ENCODE measurements around the gene ELMO3. TPM values are rescaled to one million over a fixed set of nuclear protein-coding genes. Genes with fewer than 3 reads are reported as not detected.

Gene ELMO3, protein sequence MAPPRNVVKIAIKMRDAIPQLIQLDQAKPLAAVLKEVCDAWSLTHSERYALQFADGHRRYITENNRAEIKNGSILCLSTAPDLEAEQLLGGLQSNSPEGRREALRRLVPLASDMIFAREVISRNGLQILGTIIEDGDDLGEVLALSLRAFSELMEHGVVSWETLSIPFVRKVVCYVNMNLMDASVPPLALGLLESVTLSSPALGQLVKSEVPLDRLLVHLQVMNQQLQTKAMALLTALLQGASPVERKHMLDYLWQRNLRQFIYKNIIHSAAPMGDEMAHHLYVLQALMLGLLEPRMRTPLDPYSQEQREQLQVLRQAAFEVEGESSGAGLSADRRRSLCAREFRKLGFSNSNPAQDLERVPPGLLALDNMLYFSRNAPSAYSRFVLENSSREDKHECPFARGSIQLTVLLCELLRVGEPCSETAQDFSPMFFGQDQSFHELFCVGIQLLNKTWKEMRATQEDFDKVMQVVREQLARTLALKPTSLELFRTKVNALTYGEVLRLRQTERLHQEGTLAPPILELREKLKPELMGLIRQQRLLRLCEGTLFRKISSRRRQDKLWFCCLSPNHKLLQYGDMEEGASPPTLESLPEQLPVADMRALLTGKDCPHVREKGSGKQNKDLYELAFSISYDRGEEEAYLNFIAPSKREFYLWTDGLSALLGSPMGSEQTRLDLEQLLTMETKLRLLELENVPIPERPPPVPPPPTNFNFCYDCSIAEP
- total RNA-seq (2021), result 8.6 and 9.1 TPM in 2 replicates
- long read RNA-seq, transcript ELMO3-202 (20 exons, 2,531 nt), result major isoform, 11 of 25 reads
- long read RNA-seq, partial matches to known transcripts, result 4 of 25 reads
- long read RNA-seq, other reads (novel, unspliced or antisense), result 7 of 25 reads

DNA sequence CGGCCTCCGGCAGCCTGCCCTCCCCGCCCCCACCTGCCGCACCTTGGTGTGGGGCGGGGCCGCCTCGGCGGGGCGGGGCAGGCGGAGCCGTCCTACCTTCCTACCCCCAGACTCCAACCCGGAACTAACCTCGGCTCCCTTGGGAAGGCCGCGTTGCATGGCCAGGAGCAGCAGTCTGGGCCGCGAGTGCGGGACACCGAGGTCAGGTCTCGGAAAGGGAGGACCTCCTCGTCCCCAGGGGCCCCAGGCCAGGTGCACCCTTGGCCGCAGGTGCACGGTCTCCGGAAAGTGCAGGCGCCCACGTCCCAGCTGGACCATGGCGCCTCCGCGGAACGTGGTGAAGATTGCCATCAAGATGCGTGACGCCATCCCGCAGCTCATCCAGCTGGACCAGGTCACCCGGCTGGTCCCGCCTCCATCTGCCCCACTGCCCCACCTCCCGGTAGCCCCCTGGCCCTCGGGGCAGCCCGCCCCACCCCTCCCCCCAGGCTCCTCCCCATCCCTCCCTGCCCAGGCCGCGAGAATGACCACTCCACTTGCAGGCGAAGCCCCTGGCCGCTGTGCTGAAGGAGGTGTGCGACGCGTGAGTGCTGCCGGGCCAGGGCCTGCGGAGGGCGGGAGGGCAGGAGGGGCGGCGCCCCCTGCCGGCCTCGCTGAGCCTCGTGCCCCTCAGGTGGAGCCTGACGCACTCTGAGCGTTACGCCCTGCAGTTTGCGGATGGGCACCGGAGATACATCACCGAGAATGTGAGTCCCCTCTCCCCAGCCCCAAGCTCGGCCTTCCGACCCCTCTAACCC is at the start of gene ELMO3:
Gene ELMO3, plus strand, starts transcription at position 121 of the 797 bp plus-strand sequence. Its CDS starts 196 bp downstream, at position 317.
- WGBS (ENCODE audit: extremely low coverage, insufficient read length, low lambda C conversion rate), result no CpG with 5 or more reads among the region's 61 CpGs

More for the DNA sequence above, at the start of gene ELMO3:
- Histone ChIP-seq H3K23me2 (ENCODE audit: insufficient read length, low read depth, low read length, poor library complexity, severe bottlenecking) (no peaks in the 10 kb centered on the region), H3K4me2 (ENCODE audit: insufficient read depth, insufficient read length, low read length) (peak within 1 kb of the TSS; percentile 47), H4K8ac (replicated peaks; ENCODE audit: insufficient read length, low read depth, low read length) (no peak within 1 kb of the TSS), H3K79me2 (ENCODE audit: insufficient read depth, low read length) (no peaks in the 10 kb centered on the region), H2BK20ac (ENCODE audit: low read depth, low read length, poor library complexity, severe bottlenecking) (no peak within 1 kb of the TSS), H3K27ac (ENCODE audit: insufficient read length, low read depth, low read length) (no peak within 1 kb of the TSS), H3K9me3 (ENCODE audit: control insufficient read depth, low read depth, low read length) (no peaks in the 10 kb centered on the region), H2BK5ac (ENCODE audit: insufficient read length, low read length) (no peak within 1 kb of the TSS), H3K4ac (ENCODE audit: low read depth, low read length) (no peak within 1 kb of the TSS), H3K23ac (ENCODE audit: insufficient read length, low read depth, low read length) (no peak within 1 kb of the TSS), H2BK120ac (ENCODE audit: low read depth, low read length, poor library complexity, severe bottlenecking) (no peak within 1 kb of the TSS), H2BK12ac (ENCODE audit: insufficient read length, low read depth, low read length) (no peak within 1 kb of the TSS), H3K14ac (ENCODE audit: insufficient read depth, low read length) (no peak within 1 kb of the TSS), H3K9ac (ENCODE audit: extremely low read depth, insufficient read length, low read length) (no peak within 1 kb of the TSS), H3K79me1 (ENCODE audit: insufficient read depth, low read depth, low read length, poor library complexity, severe bottlenecking) (no peaks in the 10 kb centered on the region), H3K18ac (ENCODE audit: insufficient read length, low read depth, low read length) (no peak within 1 kb of the TSS), H3K4me1 (ENCODE audit: insufficient read depth, low read length) (no peaks in the 10 kb centered on the region), H2BK15ac (ENCODE audit: low read depth, low read length) (no peak within 1 kb of the TSS), H2AK5ac (ENCODE audit: insufficient read length, low read length) (no peak within 1 kb of the TSS), H3K56ac (ENCODE audit: insufficient read length, low read depth, low read length) (no peak within 1 kb of the TSS), H4K5ac (ENCODE audit: insufficient read length, low read depth, low read length) (no peak within 1 kb of the TSS), H2AFZ (ENCODE audit: low read length) (no peak within 1 kb of the TSS), H4K91ac (ENCODE audit: insufficient read length, low read depth, low read length) (no peak within 1 kb of the TSS), H3T11ph (ENCODE audit: low read length) (no peak within 1 kb of the TSS), H3K27me3 (ENCODE audit: insufficient read depth, low read length) (no peaks in the 10 kb centered on the region), H4K20me1 (ENCODE audit: control insufficient read depth, insufficient read depth, insufficient read length) (no peaks in the 10 kb centered on the region)
- TF ChIP-seq, protein P1, sequence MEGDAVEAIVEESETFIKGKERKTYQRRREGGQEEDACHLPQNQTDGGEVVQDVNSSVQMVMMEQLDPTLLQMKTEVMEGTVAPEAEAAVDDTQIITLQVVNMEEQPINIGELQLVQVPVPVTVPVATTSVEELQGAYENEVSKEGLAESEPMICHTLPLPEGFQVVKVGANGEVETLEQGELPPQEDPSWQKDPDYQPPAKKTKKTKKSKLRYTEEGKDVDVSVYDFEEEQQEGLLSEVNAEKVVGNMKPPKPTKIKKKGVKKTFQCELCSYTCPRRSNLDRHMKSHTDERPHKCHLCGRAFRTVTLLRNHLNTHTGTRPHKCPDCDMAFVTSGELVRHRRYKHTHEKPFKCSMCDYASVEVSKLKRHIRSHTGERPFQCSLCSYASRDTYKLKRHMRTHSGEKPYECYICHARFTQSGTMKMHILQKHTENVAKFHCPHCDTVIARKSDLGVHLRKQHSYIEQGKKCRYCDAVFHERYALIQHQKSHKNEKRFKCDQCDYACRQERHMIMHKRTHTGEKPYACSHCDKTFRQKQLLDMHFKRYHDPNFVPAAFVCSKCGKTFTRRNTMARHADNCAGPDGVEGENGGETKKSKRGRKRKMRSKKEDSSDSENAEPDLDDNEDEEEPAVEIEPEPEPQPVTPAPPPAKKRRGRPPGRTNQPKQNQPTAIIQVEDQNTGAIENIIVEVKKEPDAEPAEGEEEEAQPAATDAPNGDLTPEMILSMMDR (conservative IDR thresholded peaks at IDR 0.05), result peak; percentile 73
- Mint-ChIP-seq H3K36me3 (ENCODE audit: insufficient read depth in 1 of 3, low read depth in 3 of 3) (peaks cover 30 to 68% (median 44%) of the 10 kb centered on the region in 3 experiments), H3K4me3 (peak within 1 kb of the TSS; percentile 71 to 80), H3K27me3 (ENCODE audit: low read depth) (0 out of 2 replicates have a peak, but pooled peaks cover 2% of the 10 kb centered on the region), H3K4me1 (peaks cover 7 to 12% of the 10 kb centered on the region in 2 experiments), H3K27ac (peak within 1 kb of the TSS; percentile 68 to 94 (median 70); a peak in 5 of 7 replicates), H3K9me3 (no peaks in the 10 kb centered on the region)
- peak; percentile 92 for DNase-seq

Measured in H9 (cell line).